Fibroblast of peridontal ligament (primary cell): ENCODE data around the gene TSC2.
"Not testable (repeated sequence)": the region's sequence is repeated elsewhere in the genome, so short reads cannot be mapped to it uniquely, and the experiment has no call there.

Experiments used
- DNase-seq: peaks from one replicate; pipeline ENCODE4 v3.0.0-alpha.2; 2010; ENCODE audit errors: extremely low read depth

TSC2 gene

DNA sequence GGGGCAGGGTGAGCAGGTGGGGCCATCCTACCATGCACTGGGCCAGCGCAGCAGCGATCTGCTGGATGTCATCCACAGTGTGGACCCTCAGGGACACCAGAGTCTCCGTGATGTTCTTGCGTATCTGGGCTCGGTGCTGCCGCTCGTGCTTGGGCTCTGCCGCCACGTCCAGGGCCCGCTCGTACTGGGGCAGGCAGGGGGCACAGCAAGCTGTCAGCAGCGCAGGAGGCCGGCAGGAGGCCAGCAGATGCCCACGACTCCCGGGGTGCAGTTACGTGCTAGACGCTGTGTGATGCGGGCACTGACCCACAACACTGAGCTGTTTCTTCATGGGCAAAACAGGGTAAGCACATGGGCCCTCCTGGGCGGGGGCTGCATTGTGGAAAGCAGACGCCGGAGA lies 57.5 kb downstream of the TSC2 start:
- not testable (repeated sequence) for DNase-seq

DNA sequence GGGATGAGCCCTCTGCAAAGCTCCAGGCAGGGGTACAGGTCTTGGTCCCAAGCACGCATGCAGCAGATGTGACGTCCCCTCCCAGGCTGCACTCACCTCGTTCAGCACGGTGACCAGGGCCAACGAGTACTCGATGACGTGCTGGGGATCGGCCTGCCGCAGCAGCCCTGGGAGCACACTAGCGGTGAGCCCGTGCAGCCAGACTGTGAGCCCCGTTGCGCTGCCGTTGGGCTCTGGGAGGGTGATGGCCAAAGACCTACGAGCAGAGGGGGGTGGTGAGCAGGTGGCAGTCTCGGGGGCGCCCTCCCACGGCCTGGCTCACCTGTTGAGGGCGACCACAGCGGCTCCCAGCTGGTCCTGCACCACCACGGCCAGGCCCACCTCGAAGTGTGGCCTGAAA lies 58.0 kb downstream of the TSC2 start:
- not testable (repeated sequence) for DNase-seq

GRCh38 chr16:2106211-2106610 lies 58.4 kb downstream of the TSC2 start:
- not testable (repeated sequence) for DNase-seq

DNA sequence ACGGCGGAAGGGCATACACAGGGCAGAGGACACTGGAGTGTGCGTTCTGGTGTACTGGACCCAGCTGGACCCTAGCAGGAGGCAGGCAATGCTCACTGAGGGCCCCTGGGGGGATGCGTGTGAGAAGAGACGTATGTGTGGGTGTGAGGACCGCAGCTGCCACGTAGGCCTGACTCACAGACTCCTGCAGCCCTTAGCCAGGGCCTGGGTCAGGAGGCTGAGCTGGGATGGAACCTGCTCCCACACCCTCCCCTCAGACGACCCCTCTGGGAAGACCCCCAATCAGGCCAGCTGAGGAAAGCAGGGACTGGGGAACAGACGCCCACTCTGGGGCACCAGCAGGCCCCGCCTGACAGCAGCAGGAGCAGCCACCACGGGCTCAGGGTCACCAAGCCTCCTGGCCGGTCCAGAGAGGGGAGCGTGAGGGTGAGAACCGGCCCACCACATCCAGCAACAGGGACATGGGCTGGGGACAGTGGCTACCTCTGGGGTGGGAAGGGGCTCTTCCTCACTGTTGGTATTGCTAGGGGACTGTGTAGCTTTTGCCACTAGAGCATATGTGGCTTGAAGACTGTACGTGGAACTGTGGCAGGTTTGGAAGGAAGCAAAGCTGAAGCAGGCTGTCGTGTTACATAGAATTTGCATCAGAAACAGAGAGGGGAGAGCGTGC lies 59.5 kb downstream of the TSC2 start:
- DNase-seq, result peak; percentile 61

GRCh38 chr16:2107791-2108125 lies 60.0 kb downstream of the TSC2 start:
- DNase-seq, result not testable (repeated sequence)

GRCh38 chr16:2108446-2109270 lies 60.9 kb downstream of the TSC2 start:
- DNase-seq, result not testable (repeated sequence)

GRCh38 chr16:2109271-2109580 lies 61.4 kb downstream of the TSC2 start:
- DNase-seq, result not testable (repeated sequence)

DNA sequence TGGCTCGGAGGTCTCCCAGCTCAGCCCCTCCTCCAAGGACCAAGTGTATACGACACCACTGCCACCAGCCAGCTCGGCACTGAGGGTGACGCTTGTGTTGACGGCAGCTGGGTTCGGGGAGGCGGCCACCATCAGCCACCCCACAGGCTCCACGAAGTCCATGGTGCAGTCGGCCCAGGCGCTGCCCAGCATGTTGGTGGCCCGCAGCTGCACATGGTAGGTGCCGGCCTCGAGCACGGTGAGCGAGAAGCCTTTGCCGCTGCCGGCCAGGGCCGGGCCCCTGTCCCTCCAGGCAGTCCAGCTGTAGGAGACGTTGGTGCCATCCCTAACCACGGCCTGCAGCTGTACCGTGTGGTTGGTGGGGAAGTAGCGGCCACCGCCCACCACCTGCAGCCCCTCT lies 62.1 kb downstream of the TSC2 start:
- DNase-seq, result not testable (repeated sequence)

DNA sequence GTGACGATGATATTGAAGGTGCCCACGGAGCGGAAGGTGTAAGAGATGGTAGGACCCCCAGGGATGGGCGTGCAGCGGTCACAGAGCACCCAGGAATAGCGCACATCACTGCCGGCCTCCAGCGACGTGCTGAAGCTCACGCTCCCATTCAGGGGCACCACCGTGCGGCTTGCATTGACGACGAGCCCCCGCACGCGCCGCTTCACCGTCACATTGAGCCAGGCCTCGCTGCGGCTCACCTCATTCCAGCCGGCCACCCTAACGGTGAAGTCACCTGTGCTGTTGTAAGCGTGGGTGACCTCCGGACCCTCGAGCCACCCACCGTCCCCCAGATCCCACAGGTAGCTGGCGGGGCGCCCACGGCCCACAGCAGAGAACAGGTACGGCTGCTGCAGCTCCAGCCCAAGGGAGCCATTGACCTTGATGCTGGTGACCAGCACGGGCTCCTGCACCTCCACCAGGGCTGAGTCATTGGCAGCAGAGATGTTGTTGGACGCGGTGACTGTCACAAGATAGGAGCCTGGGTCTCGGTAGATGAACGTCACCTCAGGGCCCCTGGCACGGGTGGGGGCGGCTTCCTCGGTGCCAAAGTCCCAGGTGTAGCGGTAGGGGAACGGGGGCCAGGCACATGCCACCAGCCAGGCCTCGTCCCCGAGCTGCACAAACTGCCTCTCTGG lies 62.7 kb downstream of the TSC2 start:
- not testable (repeated sequence) for DNase-seq

DNA sequence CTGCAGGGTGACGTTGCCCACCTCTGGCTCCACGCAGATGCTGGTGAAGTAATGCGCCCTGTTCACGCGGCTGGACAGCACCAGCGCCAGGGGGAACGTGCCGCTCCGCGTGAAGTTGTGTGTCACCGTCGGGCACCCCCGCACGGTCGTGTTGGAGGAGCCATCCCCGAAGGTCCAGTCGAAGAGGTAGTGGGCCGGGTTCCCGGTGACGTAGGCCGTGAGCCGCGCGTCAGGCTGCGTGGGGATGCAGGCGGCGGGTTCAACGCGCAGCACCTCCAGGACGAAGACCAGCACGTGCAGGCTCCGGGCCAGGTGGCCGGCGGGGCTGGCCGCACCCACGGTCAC lies 63.2 kb downstream of the TSC2 start:
- DNase-seq, result not testable (repeated sequence)

DNA sequence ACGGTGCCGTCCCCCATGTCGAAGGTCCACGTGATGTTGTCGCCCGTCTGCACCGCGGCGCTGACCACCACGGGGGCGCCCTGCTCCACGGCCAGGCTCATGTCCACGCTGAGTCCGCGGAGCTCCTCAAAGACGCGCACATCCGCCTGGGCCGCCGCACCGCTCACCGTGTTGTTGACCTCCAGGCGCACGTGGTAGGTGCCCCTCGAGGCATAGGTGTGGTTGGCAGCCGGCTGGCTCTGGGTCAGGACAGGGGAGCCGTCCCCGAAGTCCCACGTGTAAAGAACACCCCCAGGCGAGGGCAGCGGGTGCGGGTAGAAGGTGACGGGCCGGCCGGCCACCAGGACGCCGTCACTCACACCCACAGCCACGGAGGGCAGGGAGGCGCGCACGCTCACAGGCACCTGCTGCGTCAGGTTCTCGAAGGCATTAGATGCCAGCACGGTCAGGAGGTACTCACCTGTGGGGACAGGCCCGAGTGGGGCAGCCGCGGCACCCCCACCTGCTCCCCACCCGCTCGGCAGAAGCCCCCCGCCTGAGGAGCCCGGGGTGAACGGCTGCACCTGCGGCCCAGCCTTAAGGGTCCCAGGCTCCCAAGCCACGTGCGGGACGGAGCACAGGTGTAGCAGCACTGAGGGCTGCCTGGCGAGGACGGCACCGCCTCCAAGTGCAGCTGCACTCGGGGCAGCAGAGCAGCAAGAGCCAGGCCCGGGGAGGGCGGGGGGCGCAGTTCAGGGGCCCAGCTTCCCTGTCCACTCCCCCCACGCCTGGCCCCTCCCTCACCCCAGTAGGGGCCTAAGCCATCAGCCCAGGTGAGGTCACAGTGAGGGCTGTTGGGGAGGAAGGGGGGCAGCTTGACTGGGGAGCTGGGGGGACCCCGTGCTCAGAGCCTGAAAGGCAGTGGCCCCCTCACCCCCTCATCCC lies 63.9 kb downstream of the TSC2 start:
- DNase-seq, result not testable (repeated sequence)

DNA sequence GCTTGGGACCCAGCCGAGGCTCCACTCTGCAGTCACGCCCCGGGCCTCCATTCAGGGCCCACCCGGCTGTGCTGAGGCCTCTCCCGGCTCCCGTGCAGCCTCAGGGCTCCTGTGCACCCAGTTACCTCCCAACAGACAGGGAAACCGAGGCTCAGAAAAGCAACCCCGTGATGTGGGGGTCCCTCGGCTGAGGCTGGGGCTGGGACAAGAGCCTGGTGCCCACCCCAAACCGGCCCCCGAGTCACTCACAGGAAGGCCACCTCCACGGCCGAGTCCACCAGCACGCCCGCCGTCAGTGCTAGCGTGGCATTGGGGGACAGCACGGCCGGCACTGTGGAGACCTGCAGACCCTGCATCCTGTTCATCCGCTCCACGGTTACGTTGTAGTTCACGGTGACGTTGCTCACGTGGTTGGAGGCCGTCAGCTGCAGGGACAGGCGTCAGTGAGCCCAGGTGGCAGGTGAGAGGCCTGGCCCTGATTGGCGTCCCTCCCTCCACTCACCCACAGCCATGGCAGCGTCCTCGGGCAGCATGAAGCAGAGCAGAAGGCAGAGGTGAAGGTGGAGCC lies 64.8 kb downstream of the TSC2 start:
- not testable (repeated sequence) for DNase-seq

GRCh38 chr16:2114225-2114624 lies 66.4 kb downstream of the TSC2 start:
- DNase-seq, result not testable (repeated sequence)

DNA sequence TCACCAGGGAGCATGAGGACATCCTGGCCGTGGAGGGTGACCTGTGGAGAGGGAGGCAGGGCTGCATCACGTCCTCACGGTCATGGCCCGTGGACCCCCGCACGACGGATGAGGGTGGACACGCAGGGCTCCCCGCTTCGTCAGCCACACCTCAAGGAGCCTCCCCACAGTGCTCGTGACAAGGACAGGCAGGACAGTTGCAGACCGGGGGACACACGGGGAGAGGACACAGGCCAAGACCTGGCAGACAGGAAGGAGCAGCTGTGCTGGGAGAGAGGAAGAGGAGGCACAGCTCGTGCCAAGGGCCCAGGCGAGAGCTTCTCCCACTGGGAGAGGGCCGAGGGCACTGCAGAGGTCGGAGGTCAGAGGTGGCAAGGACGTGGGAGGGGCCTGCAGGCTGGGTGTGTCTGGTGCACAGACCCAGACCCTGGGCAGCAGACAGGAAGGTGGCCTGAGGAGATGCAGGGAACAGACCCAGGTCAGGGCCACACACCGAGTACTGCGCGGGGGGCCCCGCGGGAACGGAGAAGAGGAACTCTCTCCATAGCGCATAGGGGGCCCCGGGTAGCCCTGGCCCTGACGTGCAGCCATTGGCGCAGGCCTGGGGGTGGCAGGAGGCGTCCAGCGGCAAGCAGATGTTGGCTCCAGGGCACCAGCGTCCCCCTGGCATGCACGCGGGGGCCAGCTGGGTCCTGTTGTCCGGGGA lies 67.3 kb downstream of the TSC2 start:
- DNase-seq, result not testable (repeated sequence)

GRCh38 chr16:2115591-2115973 lies 67.8 kb downstream of the TSC2 start:
- DNase-seq, result no peak

DNA sequence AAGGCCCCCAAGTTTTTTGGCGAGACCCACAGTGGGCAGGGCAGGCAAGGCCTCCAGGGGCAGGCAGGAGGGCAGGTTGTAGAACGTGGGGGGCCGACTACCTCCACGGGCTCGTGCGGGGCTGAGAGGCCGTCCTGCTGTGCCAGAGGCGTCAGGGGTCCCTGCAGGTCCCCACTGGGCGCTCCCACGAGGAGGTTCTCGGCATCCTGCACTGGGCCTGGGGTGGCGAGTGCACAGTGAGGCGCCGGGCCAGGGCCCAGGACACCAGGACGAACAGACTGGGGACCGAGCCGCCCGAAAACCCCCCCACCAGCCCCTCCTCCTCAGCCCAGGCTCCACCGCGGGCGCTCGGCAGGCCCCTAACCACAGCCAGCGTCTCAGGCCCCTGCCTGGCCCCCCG lies 68.6 kb downstream of the TSC2 start:
- not testable (repeated sequence) for DNase-seq

GRCh38 chr16:2117341-2117740 lies 69.6 kb downstream of the TSC2 start:
- not testable (repeated sequence) for DNase-seq

DNA sequence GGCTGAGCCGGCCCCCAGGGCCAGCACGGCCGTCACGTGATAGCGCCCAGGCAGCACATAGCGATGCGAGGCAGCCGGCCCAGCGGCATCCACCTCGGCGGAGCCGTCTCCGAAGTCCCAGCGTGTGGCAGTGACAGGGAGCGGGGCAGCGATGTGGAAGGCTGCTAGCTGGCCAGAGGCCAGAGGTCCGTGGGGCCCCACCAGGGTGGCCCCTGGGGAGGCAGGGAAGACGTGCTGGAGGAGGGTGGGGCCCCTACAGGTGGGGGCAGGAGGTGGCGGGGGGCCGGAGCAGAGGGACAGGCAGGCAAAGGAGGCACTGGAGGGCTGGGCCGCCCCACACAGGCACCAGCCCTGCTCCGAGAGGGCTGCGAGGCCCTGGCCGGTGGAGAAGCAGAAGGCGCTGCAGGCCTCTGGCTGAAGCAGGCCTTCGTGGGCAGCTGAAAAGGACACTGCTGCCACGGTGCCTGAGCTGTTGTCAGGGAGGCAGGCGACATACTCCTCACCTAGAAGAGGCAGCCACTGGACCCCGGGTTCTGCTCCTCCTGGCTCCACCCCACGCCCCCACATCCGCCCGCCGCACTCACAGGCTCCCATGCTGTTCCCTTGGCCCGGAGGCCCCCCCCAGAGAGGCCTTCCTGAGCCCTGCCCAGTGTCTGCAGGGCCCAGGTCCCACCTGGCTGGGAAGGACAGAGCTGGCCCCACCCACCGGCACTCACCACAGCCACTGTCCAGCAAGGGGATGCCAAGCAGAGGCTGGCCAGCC lies 70.4 kb downstream of the TSC2 start:
- not testable (repeated sequence) for DNase-seq

DNA sequence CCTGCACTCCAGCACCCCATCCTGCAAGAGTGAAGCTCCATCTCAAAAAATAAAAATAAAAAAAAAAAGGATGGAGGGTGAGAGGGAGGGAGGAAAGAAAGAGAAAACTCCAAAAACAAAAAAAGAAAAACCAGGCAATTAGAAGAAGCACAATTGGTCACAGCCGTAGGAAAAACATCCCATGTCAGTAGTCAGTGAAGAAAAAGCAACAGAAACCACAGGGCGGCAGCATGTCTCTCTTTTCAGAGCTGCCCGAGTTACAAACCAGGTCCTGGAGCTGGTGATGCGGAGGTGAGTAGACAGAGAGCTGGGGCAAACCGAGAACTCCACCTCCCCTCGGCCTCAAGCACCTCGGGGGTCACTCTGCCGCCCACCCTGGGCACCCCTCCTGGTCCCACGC lies 73.5 kb downstream of the TSC2 start:
- peak; percentile 69 for DNase-seq

DNA sequence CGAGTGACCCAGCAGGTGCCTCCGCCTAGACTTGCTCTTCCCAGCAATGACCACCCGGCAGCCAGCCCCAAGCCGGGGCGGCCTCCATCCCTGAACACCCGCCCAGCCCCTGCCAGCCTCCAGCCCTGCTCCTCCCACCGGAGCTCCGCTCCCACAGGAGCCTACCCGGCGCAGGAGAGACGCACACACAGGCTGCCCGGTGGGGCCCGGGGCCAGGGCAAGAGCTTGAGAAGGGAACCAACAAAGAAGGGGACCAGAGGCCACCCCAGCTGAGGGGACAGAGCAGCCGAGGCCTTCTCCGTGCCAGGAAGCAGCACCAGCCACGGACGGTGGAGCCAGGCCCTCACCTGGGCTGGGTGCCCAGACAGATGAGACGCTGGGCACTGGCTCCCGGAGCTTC lies 74.1 kb downstream of the TSC2 start:
- no peak for DNase-seq
